ENCODE data around the gene SBK2. TPM values are rescaled to one million over a fixed set of nuclear protein-coding genes. Genes with fewer than 3 reads are reported as not detected.
A peak's percentile ranks its signal among the peaks of the same experiment; 100 is the strongest.

Gene SBK2
- total and polyA plus RNA-seq, 12 donors = 0.39 to 14.1 (median 2.0) TPM

DNA sequence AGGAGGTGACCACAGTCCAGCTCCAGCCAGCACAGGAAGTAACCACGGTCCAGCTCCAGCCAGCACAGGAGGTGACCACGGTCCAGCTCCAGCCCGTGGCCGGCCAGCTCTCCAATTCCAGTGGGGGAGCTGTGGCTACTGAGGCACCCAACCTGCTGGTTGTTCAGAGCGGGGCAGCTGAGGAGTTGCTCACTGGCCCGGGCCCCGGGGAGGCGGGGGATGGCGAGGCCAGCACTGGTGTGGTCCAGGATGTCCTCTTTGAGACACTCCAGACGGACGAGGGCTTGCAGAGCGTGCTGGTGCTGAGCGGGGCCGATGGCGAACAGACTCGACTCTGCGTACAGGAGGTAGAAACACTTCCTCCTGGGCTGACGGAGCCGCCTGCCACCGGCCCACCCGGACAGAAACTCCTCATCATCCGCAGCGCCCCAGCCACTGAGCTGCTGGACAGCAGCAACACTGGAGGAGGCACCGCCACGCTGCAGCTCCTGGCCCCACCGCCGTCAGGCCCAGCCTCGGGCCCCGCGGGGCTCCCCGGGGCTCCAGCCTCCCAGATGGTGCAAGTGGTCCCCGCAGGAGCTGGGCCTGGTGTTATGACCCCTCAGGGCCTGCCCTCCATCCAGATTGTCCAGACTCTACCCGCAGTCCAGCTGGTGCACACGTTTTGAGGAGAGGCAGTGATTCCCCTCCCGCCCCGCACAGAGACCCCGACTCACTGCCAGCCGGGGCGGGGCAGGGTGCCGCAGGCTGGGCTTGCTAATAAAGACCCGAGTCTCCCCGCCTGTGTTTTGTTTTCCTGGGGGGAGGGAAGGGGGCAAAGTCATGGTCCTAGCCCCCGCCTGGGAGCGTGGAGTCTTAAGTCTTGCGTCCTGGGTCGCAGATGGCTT is 53.0 kb downstream of the SBK2 start:
- Histone ChIP-seq H3K27me3 (no peaks in the 10 kb centered on the region), H3K4me1 (peaks cover 27 to 69% (median 48%) of the 10 kb centered on the region in 9 donors), H3K27ac (peak overlapping the region in 8 of 10 donors; percentile 82 to 95 (median 88)), H3K36me3 (peaks cover 0 to 26% (median 10%) of the 10 kb centered on the region in 9 donors), H3K9me3 (no peaks in the 10 kb centered on the region), H3K4me3 (peak overlapping the region; percentile 53 to 72 (median 66))
- TF ChIP-seq, protein P1, sequence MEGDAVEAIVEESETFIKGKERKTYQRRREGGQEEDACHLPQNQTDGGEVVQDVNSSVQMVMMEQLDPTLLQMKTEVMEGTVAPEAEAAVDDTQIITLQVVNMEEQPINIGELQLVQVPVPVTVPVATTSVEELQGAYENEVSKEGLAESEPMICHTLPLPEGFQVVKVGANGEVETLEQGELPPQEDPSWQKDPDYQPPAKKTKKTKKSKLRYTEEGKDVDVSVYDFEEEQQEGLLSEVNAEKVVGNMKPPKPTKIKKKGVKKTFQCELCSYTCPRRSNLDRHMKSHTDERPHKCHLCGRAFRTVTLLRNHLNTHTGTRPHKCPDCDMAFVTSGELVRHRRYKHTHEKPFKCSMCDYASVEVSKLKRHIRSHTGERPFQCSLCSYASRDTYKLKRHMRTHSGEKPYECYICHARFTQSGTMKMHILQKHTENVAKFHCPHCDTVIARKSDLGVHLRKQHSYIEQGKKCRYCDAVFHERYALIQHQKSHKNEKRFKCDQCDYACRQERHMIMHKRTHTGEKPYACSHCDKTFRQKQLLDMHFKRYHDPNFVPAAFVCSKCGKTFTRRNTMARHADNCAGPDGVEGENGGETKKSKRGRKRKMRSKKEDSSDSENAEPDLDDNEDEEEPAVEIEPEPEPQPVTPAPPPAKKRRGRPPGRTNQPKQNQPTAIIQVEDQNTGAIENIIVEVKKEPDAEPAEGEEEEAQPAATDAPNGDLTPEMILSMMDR (IDR thresholded peaks at IDR 0.05) = no peak
- DNase-seq (peak in 1 of 2 donors; percentile 14), ATAC-seq (no peak)
- 63 to 64% methylated on average over 46 of the region's 46 CpGs for WGBS, 2 donors
- intact Hi-C loops (cut with DNase I) = no loop called here

- Histone ChIP-seq H3K4me1 (peaks cover 27 to 70% (median 50%) of the 10 kb centered on the region in 9 donors), H3K27ac (no peak overlapping the region), H3K4me3 (no peak overlapping the region), H3K27me3 (no peaks in the 10 kb centered on the region), H3K36me3 (peaks cover 0 to 26% (median 10%) of the 10 kb centered on the region in 9 donors), H3K9me3 (no peaks in the 10 kb centered on the region)
- intact Hi-C loops (cut with DNase I) = no loop called here
- ATAC-seq (no peak), DNase-seq (no peak)
- TF ChIP-seq, protein P1 (IDR thresholded peaks at IDR 0.05) = no peak
- 90% methylated on average over 39 to 47 of the region's 47 CpGs for WGBS, 2 donors
Measured at GRCh38 chr19:55482967-55483705, 53.8 kb downstream of the SBK2 start.

DNA sequence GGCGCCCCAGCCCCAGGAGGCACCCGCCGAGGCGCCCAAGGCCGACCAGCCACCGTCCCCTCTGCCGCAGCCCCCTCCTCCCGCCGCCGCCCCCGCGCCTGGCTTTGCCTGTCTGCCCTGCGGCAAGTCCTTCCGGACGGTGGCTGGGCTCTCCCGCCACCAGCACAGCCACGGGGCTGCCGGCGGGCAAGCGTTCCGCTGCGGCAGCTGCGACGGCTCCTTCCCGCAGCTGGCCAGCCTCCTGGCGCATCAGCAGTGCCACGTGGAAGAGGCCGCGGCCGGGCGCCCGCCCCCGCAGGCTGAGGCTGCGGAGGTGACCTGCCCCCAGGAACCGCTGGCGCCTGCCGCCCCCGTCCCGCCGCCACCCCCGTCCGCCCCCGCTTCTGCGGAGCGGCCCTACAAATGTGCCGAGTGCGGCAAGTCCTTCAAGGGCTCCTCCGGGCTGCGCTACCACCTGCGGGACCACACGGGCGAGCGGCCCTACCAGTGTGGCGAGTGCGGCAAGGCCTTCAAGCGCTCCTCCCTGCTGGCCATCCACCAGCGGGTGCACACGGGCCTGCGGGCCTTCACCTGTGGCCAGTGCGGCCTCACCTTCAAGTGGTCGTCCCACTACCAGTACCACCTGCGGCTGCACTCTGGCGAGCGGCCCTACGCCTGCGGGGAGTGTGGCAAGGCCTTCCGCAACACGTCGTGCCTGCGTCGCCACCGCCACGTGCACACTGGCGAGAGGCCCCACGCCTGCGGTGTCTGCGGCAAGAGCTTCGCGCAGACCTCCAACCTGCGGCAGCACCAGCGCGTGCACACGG is 54.6 kb downstream of the SBK2 start:
- Histone ChIP-seq H3K27me3 (no peaks in the 10 kb centered on the region), H3K27ac (no peak overlapping the region), H3K36me3 (peaks cover 0 to 26% (median 10%) of the 10 kb centered on the region in 9 donors), H3K4me3 (no peak overlapping the region), H3K9me3 (no peaks in the 10 kb centered on the region), H3K4me1 (peaks cover 25 to 70% (median 51%) of the 10 kb centered on the region in 9 donors)
- intact Hi-C loops (cut with DNase I) = no loop called here
- no peak for ATAC-seq
- DNase-seq = peak in 1 of 2 donors; percentile 18
- 92 to 93% methylated on average over 50 to 83 of the region's 83 CpGs for WGBS, 2 donors
- TF ChIP-seq, protein P1 (IDR thresholded peaks at IDR 0.05) = no peak

DNA sequence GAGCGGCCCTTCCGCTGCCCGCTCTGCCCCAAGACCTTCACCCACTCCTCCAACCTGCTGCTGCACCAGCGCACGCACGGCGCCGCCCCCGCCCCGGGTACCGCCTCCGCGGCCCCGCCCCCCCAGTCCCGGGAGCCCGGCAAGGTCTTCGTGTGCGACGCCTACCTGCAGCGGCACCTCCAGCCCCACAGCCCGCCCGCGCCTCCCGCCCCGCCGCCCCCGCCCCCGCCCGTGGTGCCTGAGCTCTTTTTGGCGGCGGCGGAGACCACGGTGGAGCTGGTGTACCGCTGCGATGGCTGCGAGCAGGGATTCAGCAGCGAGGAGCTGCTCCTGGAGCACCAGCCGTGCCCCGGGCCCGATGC is 55.2 kb downstream of the SBK2 start:
- ATAC-seq (no peak), DNase-seq (peak in 1 of 2 donors; percentile 5)
- peaks cover 20 to 67% (median 47%) of the 10 kb centered on the region in 9 donors for H3K4me1 ChIP-seq
- intact Hi-C loops (cut with DNase I) = no loop called here
- TF ChIP-seq, protein P1 (IDR thresholded peaks at IDR 0.05) = no peak
- no peaks in the 10 kb centered on the region for H3K27me3 ChIP-seq
- no peak overlapping the region for H3K4me3 ChIP-seq
- 71 to 81% methylated on average over 35 to 40 of the region's 40 CpGs for WGBS, 2 donors
- H3K9me3 ChIP-seq = no peaks in the 10 kb centered on the region
- H3K36me3 ChIP-seq = peaks cover 0 to 26% (median 10%) of the 10 kb centered on the region in 9 donors
- H3K27ac ChIP-seq = no peak overlapping the region
